Midbrain (tissue), 1 donor: Measurements from ENCODE around the gene CDC25B.

Source experiments
- DNase-seq: peaks from one replicate; lab custom pipeline; 2025; lab: John Stamatoyannopoulos, UW

Gene CDC25B

GRCh38 chr20:3804254-3804751 lies 8.2 kb downstream of the CDC25B start:
- no peak for DNase-seq

- DNase-seq, result no peak
Measured at GRCh38 chr20:3804781-3805180, 8.7 kb downstream of the CDC25B start.

GRCh38 chr20:3808544-3808943 lies 12.4 kb downstream of the CDC25B start:
- DNase-seq, result no peak

GRCh38 chr20:3811467-3812258 lies 15.6 kb downstream of the CDC25B start:
- DNase-seq, result peak; percentile 95

- DNase-seq, result no peak
Measured at GRCh38 chr20:3812259-3812681, 16.2 kb downstream of the CDC25B start.

GRCh38 chr20:3812975-3813847 lies 17.1 kb downstream of the CDC25B start:
- DNase-seq, result no peak

- DNase-seq, result no peak
Measured at GRCh38 chr20:3813848-3814581, 17.9 kb downstream of the CDC25B start.

- DNase-seq, result no peak
Measured at GRCh38 chr20:3814928-3815495, 18.9 kb downstream of the CDC25B start.

GRCh38 chr20:3815703-3816315 lies 19.7 kb downstream of the CDC25B start:
- no peak for DNase-seq

- DNase-seq, result peak; percentile 16
Measured at GRCh38 chr20:3818155-3819151, 22.3 kb downstream of the CDC25B start.

GRCh38 chr20:3819411-3820047 lies 23.4 kb downstream of the CDC25B start:
- DNase-seq, result no peak

GRCh38 chr20:3820048-3820900 lies 24.2 kb downstream of the CDC25B start, which contains the start of gene AP5S1:
TSS of gene AP5S1 (plus strand) at chr20:3820547. CDS start at chr20:3822118, 1,571 bp downstream.
- DNase-seq, result peak; percentile 96

GRCh38 chr20:3820901-3821727 lies 25.0 kb downstream of the CDC25B start:
- no peak for DNase-seq

- no peak for DNase-seq
Measured at GRCh38 chr20:3821996-3822395, 25.9 kb downstream of the CDC25B start.

GRCh38 chr20:3823881-3824280 lies 27.8 kb downstream of the CDC25B start:
- DNase-seq, result no peak

GRCh38 chr20:3825526-3825925 lies 29.4 kb downstream of the CDC25B start:
- DNase-seq, result no peak

- no peak for DNase-seq
Measured at GRCh38 chr20:3826420-3826819, 30.3 kb downstream of the CDC25B start.

- no peak for DNase-seq
Measured at GRCh38 chr20:3828798-3829197, 32.7 kb downstream of the CDC25B start.
